ENCODE results near the gene CYB5RL. TPM values are rescaled to one million over a fixed set of nuclear protein-coding genes. Genes with fewer than 3 reads are reported as not detected.

The CYB5RL gene
- total RNA-seq, 4 donors from 2014 or later = 1.3 to 11.6 (median 6.6) TPM

DNA sequence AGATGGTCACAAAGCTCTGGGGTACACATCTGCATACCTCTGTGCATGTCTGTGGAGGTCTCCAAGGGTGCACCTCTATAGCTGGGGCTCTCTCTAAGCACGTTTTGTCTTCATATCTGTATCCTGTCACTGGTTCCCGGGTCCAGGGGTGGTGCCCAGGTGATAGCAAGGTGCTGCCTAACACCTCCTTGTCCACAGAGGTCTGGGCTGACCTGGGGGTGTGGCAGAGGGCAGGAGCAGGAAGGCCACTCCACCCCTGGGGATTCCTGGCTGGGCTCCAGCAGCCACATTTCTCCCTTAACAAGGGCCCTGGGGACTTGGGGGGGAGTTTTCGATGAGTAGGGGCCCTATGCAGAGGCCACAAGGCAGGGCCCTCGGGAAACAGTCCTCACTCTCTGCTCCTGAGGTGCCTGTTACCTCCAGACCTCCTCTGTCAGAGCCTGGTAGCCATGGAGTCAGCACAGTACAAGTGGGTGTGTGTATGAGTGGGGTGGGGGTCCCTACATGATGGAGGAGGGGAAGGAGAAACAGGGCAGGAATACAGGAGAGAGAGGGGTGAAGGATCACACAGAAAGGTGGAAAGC, 40.0 kb downstream of the CYB5RL start:
- Histone ChIP-seq H3K36me3 (no peaks in the 10 kb centered on the region), H3K9me3 (no peaks in the 10 kb centered on the region), H3K27ac (no peak overlapping the region), H3K27me3 (no peaks in the 10 kb centered on the region), H3K4me3 (no peak overlapping the region), H3K4me1 (no peaks in the 10 kb centered on the region)
- intact Hi-C loops (cut with DNase I; ENCODE audit: low total_unique reads) = no loop called here
- TF ChIP-seq POLR2A (IDR thresholded peaks at IDR 0.05) = no peak
- TF ChIP-seq, protein P1, sequence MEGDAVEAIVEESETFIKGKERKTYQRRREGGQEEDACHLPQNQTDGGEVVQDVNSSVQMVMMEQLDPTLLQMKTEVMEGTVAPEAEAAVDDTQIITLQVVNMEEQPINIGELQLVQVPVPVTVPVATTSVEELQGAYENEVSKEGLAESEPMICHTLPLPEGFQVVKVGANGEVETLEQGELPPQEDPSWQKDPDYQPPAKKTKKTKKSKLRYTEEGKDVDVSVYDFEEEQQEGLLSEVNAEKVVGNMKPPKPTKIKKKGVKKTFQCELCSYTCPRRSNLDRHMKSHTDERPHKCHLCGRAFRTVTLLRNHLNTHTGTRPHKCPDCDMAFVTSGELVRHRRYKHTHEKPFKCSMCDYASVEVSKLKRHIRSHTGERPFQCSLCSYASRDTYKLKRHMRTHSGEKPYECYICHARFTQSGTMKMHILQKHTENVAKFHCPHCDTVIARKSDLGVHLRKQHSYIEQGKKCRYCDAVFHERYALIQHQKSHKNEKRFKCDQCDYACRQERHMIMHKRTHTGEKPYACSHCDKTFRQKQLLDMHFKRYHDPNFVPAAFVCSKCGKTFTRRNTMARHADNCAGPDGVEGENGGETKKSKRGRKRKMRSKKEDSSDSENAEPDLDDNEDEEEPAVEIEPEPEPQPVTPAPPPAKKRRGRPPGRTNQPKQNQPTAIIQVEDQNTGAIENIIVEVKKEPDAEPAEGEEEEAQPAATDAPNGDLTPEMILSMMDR (IDR thresholded peaks at IDR 0.05) = no peak
- DNase-seq = no peak

DNA sequence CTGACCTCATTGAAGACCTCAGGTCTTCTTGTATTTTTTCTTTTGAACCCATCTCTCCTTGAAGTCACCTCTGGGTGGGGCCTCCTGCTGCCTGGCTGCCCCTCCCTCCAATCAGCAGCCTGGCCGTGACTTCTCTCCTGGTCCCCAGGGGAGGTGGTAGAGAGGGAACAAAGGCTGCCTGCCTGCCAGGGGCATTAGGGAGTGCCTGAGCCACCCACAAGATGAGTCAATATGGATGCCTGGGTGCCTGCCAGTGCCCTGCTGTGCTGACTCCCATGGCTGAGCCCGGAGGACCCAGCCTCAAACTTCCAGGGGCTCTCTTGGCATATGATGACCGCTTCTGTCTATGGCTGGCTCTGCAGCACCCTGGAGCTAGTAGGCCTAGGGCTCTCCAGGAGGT, 41.8 kb downstream of the CYB5RL start:
- DNase-seq = no peak
- Histone ChIP-seq H3K27ac (no peak overlapping the region), H3K27me3 (no peaks in the 10 kb centered on the region), H3K4me3 (no peak overlapping the region), H3K4me1 (no peaks in the 10 kb centered on the region), H3K9me3 (no peaks in the 10 kb centered on the region), H3K36me3 (no peaks in the 10 kb centered on the region)
- intact Hi-C loops (cut with DNase I; ENCODE audit: low total_unique reads) = no loop called here
- no peak for TF ChIP-seq POLR2A (IDR thresholded peaks at IDR 0.05)
- TF ChIP-seq, protein P1 (IDR thresholded peaks at IDR 0.05) = no peak

DNA sequence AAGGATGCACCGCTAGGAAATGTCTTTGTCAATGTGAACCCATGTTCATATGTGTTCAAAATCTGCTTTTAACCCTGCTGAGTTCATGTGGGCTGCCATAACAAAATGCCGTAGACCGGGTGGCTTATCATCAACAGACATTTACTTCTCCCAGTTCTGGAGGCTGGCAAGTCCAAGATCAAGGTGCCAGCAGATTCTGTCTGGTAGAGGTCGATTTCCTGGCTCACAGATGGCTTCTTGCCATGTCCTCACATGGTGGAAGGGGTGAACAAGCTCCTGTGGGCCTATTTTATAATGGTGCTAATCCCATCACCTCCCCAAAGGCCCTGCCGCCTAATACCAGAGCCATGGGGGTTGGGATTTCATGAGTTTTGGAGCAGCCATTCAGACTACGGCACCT, 42.4 kb downstream of the CYB5RL start:
- Histone ChIP-seq H3K36me3 (no peaks in the 10 kb centered on the region), H3K9me3 (no peaks in the 10 kb centered on the region), H3K4me3 (no peak overlapping the region), H3K27me3 (no peaks in the 10 kb centered on the region), H3K4me1 (no peaks in the 10 kb centered on the region), H3K27ac (no peak overlapping the region)
- TF ChIP-seq POLR2A (IDR thresholded peaks at IDR 0.05) = no peak
- TF ChIP-seq, protein P1 (IDR thresholded peaks at IDR 0.05) = no peak
- no peak for DNase-seq
- intact Hi-C loops (cut with DNase I; ENCODE audit: low total_unique reads) = no loop called here

DNA sequence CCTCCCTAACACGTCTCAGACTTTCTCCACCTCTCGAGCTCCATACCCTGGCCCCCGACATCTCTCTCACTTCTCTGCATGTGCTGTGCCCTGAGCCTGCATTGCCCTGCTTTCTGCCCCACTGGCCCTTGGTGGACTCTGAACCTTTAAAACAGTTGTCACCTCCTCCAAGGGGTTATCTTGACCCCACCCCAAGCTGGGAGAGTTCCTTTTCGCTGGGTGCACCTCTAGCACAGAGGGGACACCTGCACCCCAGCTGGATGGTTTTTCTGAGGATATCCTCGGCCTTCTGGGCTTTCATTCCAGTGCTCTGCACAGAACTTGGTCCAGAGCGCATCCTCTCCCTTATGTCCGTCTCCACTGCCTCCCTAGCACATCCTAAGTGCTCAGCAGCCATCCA, 42.8 kb downstream of the CYB5RL start:
- Histone ChIP-seq H3K4me3 (no peak overlapping the region), H3K36me3 (no peaks in the 10 kb centered on the region), H3K9me3 (no peaks in the 10 kb centered on the region), H3K27ac (no peak overlapping the region), H3K4me1 (no peaks in the 10 kb centered on the region), H3K27me3 (no peaks in the 10 kb centered on the region)
- TF ChIP-seq POLR2A (IDR thresholded peaks at IDR 0.05) = no peak
- DNase-seq = no peak
- intact Hi-C loops (cut with DNase I; ENCODE audit: low total_unique reads) = no loop called here

DNA sequence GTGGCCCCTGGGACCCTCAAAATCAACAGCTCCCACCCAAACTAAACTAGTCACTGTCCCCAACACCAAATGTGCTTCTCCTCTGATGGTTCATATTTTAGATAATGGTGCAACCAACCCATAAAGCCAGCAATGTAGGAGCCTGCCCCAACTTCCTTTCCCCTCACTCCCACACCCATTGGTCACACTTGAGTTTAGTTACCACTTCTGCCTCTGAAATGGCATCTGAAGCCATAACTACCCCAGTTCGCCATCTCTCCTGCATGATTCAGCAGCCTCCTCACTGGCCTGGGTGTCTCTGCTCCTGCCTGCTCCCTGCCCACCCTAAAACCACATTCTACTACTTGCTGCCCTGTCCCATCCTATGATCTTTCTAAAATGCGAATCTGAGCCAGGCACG, 43.6 kb downstream of the CYB5RL start:
- DNase-seq = no peak
- Histone ChIP-seq H3K4me1 (no peaks in the 10 kb centered on the region), H3K27ac (no peak overlapping the region), H3K4me3 (no peak overlapping the region), H3K27me3 (no peaks in the 10 kb centered on the region), H3K9me3 (no peaks in the 10 kb centered on the region), H3K36me3 (no peaks in the 10 kb centered on the region)
- intact Hi-C loops (cut with DNase I; ENCODE audit: low total_unique reads) = no loop called here
- TF ChIP-seq, protein P1 (IDR thresholded peaks at IDR 0.05) = no peak
- no peak for TF ChIP-seq POLR2A (IDR thresholded peaks at IDR 0.05)
